NB4 (cell line): ENCODE data around the gene CFAP299.

Experiments
- DNase-seq: peaks from one replicate; pipeline ENCODE4 v3.0.0; 2010; ENCODE audit warnings: low read depth
- H3K4me3 ChIP-seq: one replicate; pipeline ENCODE4 v1.5.1; 2011; ENCODE audit warnings: mild to moderate bottlenecking, low read depth, low read length, moderate library complexity
- CTCF ChIP-seq: IDR thresholded peaks from one replicate; pipeline ENCODE4 v1.5.1; 2012; ENCODE audit warnings: low read depth, low read length
- MAX ChIP-seq: IDR thresholded peaks from 2 replicates; pipeline ENCODE4 v1.6.1; 2011; ENCODE audit warnings: low read depth, low read length
- MYC ChIP-seq: IDR thresholded peaks from 2 replicates; pipeline ENCODE4 v1.6.1; 2011; ENCODE audit warnings: low read depth, low read length
- POLR2A ChIP-seq: IDR thresholded peaks from 2 replicates; pipeline ENCODE4 v1.6.1; 2011; ENCODE audit warnings: mild to moderate bottlenecking; ENCODE audit not compliant: insufficient read length; ENCODE audit errors: extremely low read depth

The CFAP299 gene

GRCh38 chr4:80412322-80412721 lies 76.8 kb downstream of the CFAP299 start:
- no peak overlapping the region for H3K4me3 ChIP-seq
- TF ChIP-seq MAX = no peak
- TF ChIP-seq POLR2A = no peak
- TF ChIP-seq MYC = no peak
- no peak for TF ChIP-seq CTCF
- no peak for DNase-seq

GRCh38 chr4:80413086-80413485 lies 77.6 kb downstream of the CFAP299 start:
- no peak overlapping the region for H3K4me3 ChIP-seq
- DNase-seq = no peak
- TF ChIP-seq MAX = no peak
- TF ChIP-seq CTCF = no peak
- no peak for TF ChIP-seq POLR2A
- no peak for TF ChIP-seq MYC

GRCh38 chr4:80417019-80417418 lies 81.5 kb downstream of the CFAP299 start:
- TF ChIP-seq POLR2A (no peak), MYC (no peak), CTCF (no peak), MAX (no peak)
- H3K4me3 ChIP-seq = no peak overlapping the region
- DNase-seq = no peak

GRCh38 chr4:80419946-80420345 lies 84.4 kb downstream of the CFAP299 start:
- no peak for TF ChIP-seq POLR2A
- no peak for TF ChIP-seq MAX
- TF ChIP-seq CTCF = no peak
- TF ChIP-seq MYC = no peak
- DNase-seq = no peak
- no peak overlapping the region for H3K4me3 ChIP-seq

- no peak overlapping the region for H3K4me3 ChIP-seq
- DNase-seq = no peak
- no peak for TF ChIP-seq CTCF
- no peak for TF ChIP-seq POLR2A
- TF ChIP-seq MAX = no peak
- TF ChIP-seq MYC = no peak
These were observed 85.1 kb downstream of the CFAP299 start for GRCh38 chr4:80420638-80421037.

- no peak overlapping the region for H3K4me3 ChIP-seq
- DNase-seq = no peak
- TF ChIP-seq MAX (no peak), MYC (no peak), POLR2A (no peak)
These were observed 87.3 kb downstream of the CFAP299 start for GRCh38 chr4:80422727-80423404.
